ENCODE measurements around the gene PCDHB2. TPM values are rescaled to one million over a fixed set of nuclear protein-coding genes. Genes with fewer than 3 reads are reported as not detected.
A peak's percentile ranks its signal among the peaks of the same experiment; 100 is the strongest.
"Not testable (repeated sequence)": the region's sequence is repeated elsewhere in the genome, so short reads cannot be mapped to it uniquely, and the experiment has no call there.

The PCDHB2 gene
- polyA plus RNA-seq, 1 experiment = 0.86 TPM

GRCh38 chr5:141121985-141122384, 27.6 kb downstream of the PCDHB2 start:
- Histone ChIP-seq H3K27me3 (ENCODE audit: control insufficient read depth, insufficient read depth, low read length) (no peaks in the 10 kb centered on the region), H3K4me3 (ENCODE audit: low read depth, low read length) (no peak overlapping the region), H3K9me3 (ENCODE audit: control insufficient read depth, insufficient read depth, low read length) (peaks cover 28% of the 10 kb centered on the region), H3K27ac (ENCODE audit: low read depth, low read length) (no peak overlapping the region)
- ChIA-PET CTCF (no interaction called here), POLR2A (no interaction called here)
- DNase-seq (ENCODE audit: low read depth, low spot score) = no peak
- TF ChIP-seq, protein P1, sequence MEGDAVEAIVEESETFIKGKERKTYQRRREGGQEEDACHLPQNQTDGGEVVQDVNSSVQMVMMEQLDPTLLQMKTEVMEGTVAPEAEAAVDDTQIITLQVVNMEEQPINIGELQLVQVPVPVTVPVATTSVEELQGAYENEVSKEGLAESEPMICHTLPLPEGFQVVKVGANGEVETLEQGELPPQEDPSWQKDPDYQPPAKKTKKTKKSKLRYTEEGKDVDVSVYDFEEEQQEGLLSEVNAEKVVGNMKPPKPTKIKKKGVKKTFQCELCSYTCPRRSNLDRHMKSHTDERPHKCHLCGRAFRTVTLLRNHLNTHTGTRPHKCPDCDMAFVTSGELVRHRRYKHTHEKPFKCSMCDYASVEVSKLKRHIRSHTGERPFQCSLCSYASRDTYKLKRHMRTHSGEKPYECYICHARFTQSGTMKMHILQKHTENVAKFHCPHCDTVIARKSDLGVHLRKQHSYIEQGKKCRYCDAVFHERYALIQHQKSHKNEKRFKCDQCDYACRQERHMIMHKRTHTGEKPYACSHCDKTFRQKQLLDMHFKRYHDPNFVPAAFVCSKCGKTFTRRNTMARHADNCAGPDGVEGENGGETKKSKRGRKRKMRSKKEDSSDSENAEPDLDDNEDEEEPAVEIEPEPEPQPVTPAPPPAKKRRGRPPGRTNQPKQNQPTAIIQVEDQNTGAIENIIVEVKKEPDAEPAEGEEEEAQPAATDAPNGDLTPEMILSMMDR (IDR thresholded peaks at IDR 0.05; ENCODE audit: low read depth, low read length) = no peak

GRCh38 chr5:141123396-141124135, 29.2 kb downstream of the PCDHB2 start:
- H3K27me3 ChIP-seq (ENCODE audit: control insufficient read depth, insufficient read depth, low read length); H3K27ac ChIP-seq (ENCODE audit: low read depth, low read length); DNase-seq (ENCODE audit: low read depth, low spot score); H3K4me3 ChIP-seq (ENCODE audit: low read depth, low read length); POLR2A ChIA-PET; CTCF ChIA-PET: not testable (repeated sequence)
- peaks cover 25% of the 10 kb centered on the region for H3K9me3 ChIP-seq (ENCODE audit: control insufficient read depth, insufficient read depth, low read length)

DNA sequence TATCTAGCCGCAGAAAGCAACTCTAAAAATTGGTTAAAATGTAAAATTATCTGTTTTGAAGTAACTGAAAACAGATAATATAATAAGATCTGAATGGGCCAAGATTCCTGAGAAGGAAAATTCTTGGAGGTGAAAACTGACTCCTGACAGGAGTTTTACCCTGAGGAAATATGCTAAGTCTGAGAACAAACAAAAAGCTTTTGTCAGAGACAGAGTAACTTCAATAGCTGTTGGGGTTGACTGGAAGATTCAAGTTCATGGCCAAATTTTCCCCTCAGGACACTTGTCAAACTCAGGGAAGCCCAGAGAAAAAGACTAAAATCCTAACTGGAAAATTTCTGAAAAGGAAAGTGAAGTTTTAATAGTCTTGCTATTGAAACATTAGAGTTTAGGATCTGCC, 32.9 kb downstream of the PCDHB2 start:
- no peak overlapping the region for H3K4me3 ChIP-seq (ENCODE audit: low read depth, low read length)
- TF ChIP-seq, protein P1 (IDR thresholded peaks at IDR 0.05; ENCODE audit: low read depth, low read length) = no peak
- H3K9me3 ChIP-seq (ENCODE audit: control insufficient read depth, insufficient read depth, low read length) = peaks cover 20% of the 10 kb centered on the region
- ChIA-PET CTCF (no interaction called here), POLR2A (no interaction called here)
- no peak overlapping the region for H3K27ac ChIP-seq (ENCODE audit: low read depth, low read length)
- H3K27me3 ChIP-seq (ENCODE audit: control insufficient read depth, insufficient read depth, low read length) = no peaks in the 10 kb centered on the region
- no peak for DNase-seq (ENCODE audit: low read depth, low spot score)

DNA sequence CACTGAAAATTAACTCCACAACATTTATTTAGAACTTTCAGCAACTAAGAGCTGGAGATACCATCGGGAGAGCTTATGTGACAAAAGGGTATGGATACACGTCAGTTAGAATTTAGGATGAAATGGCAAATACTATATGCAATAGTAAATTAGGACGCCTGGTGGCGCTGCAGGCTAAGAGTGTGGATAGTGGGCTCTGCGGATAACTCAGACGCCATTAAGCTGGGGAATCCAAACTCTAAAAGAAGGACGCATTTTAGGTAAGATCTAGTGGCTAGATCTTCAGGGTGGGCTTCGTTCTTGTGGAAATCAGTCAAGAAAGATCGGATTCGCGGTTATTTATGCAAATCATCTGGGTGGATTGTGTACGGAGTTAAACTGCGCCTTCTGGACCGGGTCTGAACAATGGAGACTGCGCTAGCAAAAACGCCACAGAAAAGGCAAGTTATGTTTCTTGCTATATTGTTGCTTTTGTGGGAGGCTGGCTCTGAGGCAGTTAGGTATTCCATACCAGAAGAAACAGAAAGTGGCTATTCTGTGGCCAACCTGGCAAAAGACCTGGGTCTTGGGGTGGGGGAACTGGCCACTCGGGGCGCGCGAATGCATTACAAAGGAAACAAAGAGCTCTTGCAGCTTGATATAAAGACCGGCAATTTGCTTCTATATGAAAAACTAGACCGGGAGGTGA, 40.8 kb downstream of the PCDHB2 start, which contains the start of gene PCDHB5:
Gene PCDHB5, plus strand, starts transcription at position 177 of the 688 bp plus-strand sequence. Its CDS starts 229 bp downstream, at position 406.
- TF ChIP-seq, protein P1 (IDR thresholded peaks at IDR 0.05; ENCODE audit: low read depth, low read length) = 0 out of 2 replicates have a peak, but pooled peaks have one; percentile 18
- H3K27ac ChIP-seq (ENCODE audit: low read depth, low read length) = no peak within 1 kb of the TSS
- peaks cover 22% of the 10 kb centered on the region for H3K9me3 ChIP-seq (ENCODE audit: control insufficient read depth, insufficient read depth, low read length)
- H3K4me3 ChIP-seq (ENCODE audit: low read depth, low read length) = peak within 1 kb of the TSS; percentile 31
- POLR2A ChIA-PET = no interaction called here
- H3K27me3 ChIP-seq (ENCODE audit: control insufficient read depth, insufficient read depth, low read length) = no peaks in the 10 kb centered on the region
- CTCF ChIA-PET = interaction anchor here (0.5 to 1.6 kb wide), 3 partner anchors 51 to 859 kb away, joined by 3 to 7 read pairs (median 4); no protein-coding TSS in a partner anchor
- DNase-seq (ENCODE audit: low read depth, low spot score) = no peak

GRCh38 chr5:141135718-141136266, 41.4 kb downstream of the PCDHB2 start:
- Histone ChIP-seq H3K27ac (ENCODE audit: low read depth, low read length) (no peak overlapping the region), H3K27me3 (ENCODE audit: control insufficient read depth, insufficient read depth, low read length) (no peaks in the 10 kb centered on the region), H3K9me3 (ENCODE audit: control insufficient read depth, insufficient read depth, low read length) (peaks cover 22% of the 10 kb centered on the region), H3K4me3 (ENCODE audit: low read depth, low read length) (no peak overlapping the region)
- CTCF ChIA-PET = interaction anchor here (1.6 kb wide), 1 partner anchor 428 kb away, joined by 7 read pairs; no protein-coding TSS in a partner anchor
- TF ChIP-seq, protein P1 (IDR thresholded peaks at IDR 0.05; ENCODE audit: low read depth, low read length) = no peak
- no peak for DNase-seq (ENCODE audit: low read depth, low spot score)
- POLR2A ChIA-PET = no interaction called here

DNA sequence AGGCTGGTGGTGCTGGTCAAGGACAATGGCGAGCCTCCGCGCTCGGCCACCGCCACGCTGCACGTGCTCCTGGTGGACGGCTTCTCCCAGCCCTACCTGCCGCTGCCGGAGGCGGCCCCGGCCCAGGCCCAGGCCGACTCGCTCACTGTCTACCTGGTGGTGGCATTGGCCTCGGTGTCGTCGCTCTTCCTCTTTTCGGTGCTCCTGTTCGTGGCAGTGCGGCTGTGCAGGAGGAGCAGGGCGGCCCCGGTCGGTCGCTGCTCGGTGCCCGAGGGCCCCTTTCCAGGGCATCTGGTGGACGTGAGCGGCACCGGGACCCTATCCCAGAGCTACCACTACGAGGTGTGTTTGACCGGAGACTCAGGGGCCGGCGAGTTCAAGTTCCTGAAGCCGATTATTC, 42.9 kb downstream of the PCDHB2 start:
- H3K27me3 ChIP-seq (ENCODE audit: control insufficient read depth, insufficient read depth, low read length); H3K27ac ChIP-seq (ENCODE audit: low read depth, low read length); H3K4me3 ChIP-seq (ENCODE audit: low read depth, low read length); DNase-seq (ENCODE audit: low read depth, low spot score); POLR2A ChIA-PET: not testable (repeated sequence)
- CTCF ChIA-PET = interaction anchor here (1.0 kb wide), 1 partner anchor 426 kb away, joined by 3 read pairs; no protein-coding TSS in a partner anchor
- H3K9me3 ChIP-seq (ENCODE audit: control insufficient read depth, insufficient read depth, low read length) = peaks cover 22% of the 10 kb centered on the region

Data from AG04450 (cell line).